HG03575 (cell line): Measurements from ENCODE around the gene CFAP20DC.
"Not testable (repeated sequence)": the region's sequence is repeated elsewhere in the genome, so short reads cannot be mapped to it uniquely, and the experiment has no call there.

Source experiments
- ATAC-seq: cut with Tn5 transposase; IDR thresholded peaks from one replicate; pipeline ENCODE4 v1.9.1; 2021; ENCODE audit not compliant: unreplicated experiment, insufficient number of reproducible peaks, low FRiP score; ENCODE audit errors: extremely low read depth

Gene CFAP20DC

GRCh38 chr3:58839187-58839586 lies 210.6 kb downstream of the CFAP20DC start:
- ATAC-seq = no peak

DNA sequence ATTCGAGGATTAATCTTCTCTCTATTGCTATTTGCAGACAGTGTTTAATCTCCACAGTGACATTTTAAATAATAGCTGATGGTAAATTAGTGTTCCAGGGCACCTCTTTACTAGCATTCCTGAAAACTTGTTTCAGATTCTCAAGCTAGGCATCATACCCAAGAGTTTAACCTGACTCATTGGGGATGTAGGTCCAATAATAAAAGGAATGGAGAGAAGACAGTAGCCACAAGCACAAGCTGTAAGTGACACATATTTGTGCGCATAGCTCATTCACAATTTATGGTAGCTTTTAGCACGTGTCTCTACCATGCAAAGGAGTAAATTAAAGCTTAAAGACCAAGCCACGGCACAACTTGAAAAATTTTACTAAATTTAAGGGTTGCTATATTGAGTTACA lies 212.0 kb downstream of the CFAP20DC start:
- no peak for ATAC-seq

GRCh38 chr3:58837141-58837843 lies 212.5 kb downstream of the CFAP20DC start:
- ATAC-seq = no peak

DNA sequence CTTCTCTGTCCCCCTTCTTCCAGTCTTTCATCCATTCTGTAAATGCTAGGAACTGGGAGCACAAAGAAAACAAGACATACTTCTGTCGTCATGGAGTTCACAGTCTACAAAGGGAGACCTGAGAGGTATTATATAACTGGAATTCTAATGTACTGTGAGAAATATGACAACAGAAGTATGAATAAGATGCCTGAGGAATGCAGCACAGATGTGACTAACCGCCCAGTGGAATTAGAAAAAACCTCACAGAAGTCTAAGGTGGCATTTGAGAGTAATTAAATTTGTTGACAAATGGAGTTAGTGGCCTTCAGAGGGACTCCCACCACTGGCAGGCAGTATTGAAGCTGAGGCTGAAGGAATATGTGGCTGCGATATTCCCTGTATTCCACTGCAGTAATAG lies 214.7 kb downstream of the CFAP20DC start:
- no peak for ATAC-seq

DNA sequence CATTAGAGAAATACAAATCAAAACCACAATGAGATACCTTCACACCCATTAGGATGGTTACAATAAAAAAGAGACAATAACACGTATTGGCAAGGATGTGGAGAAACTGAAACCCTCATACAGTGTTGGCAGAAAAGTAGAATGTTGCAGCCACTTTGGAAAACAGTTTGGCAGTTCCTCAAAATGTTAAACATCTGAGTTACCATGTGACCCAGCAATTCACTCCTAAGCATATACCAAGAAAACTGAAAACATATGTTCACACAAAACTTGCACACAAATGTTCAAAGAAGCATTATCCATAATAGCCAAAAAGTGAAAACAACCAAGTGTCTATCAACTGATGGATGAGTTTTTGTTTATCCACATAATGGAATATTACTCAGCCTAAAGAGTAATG lies 216.3 kb downstream of the CFAP20DC start:
- ATAC-seq = no peak

- no peak for ATAC-seq
These were observed 220.4 kb downstream of the CFAP20DC start for GRCh38 chr3:58829321-58830000.

DNA sequence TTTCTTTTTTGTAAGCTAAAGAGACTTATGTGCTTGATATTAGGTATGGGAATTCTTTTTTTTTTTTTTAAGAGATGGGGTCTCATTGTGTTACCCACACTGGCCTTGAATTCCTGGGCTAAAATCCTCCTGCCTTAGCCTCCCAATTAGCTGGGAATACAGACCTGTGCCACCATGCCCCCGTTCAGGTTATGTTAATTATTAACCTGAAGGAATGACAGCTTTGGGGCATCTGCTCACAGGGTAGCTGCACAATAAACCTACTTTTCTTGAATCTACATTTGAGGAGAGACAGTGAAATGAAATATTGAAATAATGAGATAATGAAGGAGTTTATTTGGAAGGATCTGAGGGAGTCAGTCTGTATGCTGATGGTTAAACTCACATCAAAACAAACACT lies 225.0 kb downstream of the CFAP20DC start:
- no peak for ATAC-seq

GRCh38 chr3:58824285-58824684 lies 225.5 kb downstream of the CFAP20DC start:
- no peak for ATAC-seq

DNA sequence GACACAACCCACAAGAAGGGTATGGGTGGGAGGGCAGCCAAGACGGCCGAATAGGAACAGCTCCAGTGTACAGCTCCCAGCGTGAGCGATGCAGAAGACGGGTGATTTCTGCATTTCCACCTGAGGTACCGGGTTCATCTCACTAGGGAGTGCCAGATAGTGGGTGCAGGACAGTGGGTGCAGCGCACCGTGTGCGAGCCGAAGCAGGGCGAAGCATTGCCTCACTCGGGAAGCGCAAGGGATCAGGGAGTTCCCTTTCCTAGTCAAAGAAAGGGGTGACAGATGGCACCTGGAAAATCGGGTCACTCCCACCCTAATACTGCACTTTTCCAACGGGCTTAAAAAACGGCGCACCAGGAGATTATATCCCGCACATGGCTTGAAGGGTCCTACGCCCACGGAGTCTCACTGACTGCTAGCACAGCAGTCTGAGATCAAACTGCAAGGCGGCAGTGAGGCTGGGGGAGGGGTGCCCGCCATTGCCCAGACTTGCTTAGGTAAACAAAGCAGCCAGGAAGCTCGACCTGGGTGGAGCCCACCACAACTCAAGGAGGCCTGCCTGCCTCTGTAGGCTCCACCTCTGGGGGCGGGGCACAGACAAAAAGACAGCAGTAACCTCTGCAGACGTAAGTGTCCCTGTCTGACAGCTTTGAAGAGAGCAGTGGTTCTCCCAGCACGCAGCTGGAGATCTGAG lies 243.1 kb downstream of the CFAP20DC start:
- ATAC-seq = not testable (repeated sequence)

DNA sequence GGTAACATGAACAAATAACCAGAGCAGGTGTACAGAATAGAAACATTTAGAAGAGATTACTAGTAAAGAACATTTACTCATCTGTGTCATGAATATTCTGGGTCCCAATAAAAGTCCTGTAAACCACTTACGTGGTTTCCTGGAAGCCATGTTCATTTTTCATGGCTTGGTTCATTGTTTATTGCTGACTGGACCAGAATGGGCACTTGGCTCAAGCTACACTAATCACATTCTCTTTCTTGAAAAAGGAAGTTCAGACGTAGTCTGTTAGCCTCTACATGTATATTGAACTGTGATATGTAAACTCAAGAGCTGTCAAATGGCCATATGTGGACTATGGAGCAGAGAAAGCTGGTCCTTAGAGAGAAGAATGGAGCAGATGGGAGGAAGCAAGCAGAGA lies 244.9 kb downstream of the CFAP20DC start:
- ATAC-seq = no peak

DNA sequence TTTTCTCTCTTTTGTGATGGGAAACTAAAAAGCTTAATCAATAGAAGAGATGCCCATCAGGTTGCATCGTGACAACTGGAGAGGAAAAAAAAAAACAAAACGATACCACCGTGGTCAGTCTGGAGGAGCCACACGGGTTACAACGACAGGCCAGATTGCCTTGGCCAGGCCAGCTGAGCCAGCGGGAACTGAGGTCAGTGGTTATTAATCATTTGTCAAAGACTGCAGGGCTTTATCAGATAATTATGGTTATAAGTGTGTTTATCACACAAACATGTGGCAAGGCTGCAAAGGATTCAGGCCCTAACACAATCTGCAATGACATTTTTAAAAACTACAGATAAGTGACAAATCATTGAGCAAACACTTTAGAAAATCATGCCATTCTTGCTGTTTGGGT lies 248.3 kb downstream of the CFAP20DC start:
- ATAC-seq = no peak

GRCh38 chr3:58800940-58801339 lies 248.9 kb downstream of the CFAP20DC start:
- ATAC-seq = no peak

- ATAC-seq = no peak
These were observed 249.8 kb downstream of the CFAP20DC start for GRCh38 chr3:58800032-58800431.

GRCh38 chr3:58799271-58799670 lies 250.6 kb downstream of the CFAP20DC start:
- no peak for ATAC-seq

DNA sequence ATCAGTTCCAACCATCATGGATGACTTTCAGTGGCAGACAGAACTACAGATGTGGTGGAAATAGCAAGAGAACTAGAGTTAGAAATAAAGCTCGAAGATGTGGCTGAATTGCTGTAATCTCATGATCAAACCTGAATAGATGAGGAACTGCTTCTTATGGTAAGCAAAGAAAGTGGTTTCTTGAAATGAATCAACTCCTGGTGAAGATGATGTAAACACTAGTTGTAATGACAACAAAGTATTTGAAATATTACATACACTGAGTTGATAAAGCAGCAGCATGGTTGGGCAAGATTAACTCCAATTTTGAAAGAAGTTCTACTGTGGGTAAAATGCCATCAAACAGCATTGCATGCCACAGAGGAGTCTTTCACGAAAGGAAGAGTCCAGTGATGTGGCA lies 251.5 kb downstream of the CFAP20DC start:
- no peak for ATAC-seq

DNA sequence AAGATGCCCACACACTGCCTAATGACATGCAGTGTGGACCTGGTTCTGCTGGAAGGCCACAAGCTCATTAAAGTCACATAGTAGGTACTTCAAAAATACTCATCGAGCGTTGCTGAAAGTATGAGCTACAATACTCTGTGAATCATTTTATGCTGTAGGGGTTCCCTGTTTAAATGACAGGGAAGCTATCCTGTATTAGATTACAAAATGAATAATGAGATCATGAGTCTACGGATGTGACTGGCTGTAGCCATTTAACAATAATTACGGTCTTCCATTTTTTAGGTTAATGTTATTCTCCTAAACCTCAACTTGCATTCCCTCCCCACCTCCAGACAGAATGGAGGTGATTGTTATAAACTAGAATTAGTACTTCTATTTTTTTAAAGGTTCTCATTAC lies 255.1 kb downstream of the CFAP20DC start:
- ATAC-seq = no peak

DNA sequence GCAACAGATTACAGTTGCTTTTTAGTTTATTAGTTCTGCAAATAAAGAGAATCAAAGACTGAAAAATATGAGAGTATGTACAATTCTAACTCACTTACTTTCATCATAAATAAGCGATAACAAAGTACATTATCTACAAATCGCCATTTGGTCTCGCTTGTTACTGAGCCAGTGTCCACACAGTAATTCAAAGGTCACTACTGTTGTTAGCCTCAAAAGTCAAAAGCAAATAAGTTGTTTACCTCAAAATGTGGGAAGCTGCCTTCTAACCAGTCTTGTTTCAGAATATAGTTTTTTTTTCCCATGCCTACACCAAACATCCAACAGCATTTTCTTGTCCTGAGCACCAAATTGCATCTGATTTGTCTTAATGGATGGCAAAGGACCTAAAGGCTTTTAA lies 255.9 kb downstream of the CFAP20DC start:
- ATAC-seq = no peak

DNA sequence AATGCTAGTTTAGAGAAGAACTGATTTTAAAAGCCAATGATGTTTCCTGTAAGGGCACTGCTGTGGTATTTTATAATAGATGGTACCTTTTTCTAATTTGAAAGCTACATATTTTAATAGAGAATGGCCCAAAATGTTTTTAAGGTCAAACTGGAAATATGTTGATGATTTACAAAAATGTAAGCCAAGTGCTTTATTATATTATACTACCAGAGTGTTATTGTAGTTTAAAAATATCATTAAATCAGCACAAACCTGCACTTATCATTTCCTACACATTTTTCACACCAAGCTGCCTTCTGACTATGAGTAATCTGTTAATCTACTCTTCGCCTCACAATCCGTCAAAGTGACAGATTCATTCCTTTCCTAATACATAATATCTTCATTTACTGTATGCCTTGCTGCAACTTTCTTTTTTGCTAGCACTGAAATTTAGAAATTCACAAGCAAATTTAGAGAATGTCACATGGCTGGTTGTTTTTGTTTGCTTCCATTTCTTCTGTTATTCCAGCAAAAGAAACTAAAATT lies 256.8 kb downstream of the CFAP20DC start:
- no peak for ATAC-seq

DNA sequence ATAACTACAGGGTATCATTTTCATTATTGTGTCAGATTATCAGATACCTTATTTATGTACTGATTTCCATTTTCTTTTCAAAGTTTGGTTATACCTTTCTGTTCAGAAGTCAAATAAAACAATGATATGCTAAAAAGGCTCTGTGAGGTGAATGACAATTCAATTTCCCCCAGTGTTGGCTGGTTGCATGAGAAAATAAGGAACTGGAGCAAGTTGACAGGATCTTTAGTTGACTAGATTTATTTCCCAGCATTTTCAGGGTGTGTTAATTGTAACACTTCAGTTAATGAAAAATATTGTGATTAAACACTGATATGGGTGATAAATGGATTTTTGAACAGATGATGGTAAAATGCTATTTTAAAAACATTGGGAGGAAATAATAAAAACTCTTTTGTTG lies 260.4 kb downstream of the CFAP20DC start:
- no peak for ATAC-seq

DNA sequence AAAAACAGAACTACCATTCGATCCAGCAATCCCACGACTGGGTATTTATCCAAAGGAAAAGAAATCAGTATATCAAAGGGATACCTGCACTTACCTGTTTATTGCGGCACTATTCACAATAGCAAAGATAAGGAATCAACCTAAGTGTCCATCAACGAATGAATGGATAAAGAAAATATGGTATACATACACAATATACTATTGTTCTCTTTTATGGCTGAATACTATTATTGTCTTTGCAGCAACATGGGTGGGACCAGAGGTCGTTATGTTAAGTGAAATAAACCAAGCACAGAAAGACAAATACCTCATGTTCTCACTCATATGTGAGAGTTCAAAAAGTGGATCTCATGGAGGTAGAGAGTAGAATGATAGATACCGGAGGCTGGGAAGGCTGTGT lies 264.9 kb downstream of the CFAP20DC start:
- no peak for ATAC-seq
